Common myeloid progenitor, CD34-positive (primary cell): ENCODE measurements around the gene KIF19.

Experiments used
- CTCF ChIA-PET: fragments of 350-600 bp; sonication (Branson Sonifier 250); formaldehyde crosslinking; loops from one replicate; lab custom pipeline; 2021; ENCODE audit warnings: antibody characterized with exemption; lab: Charles Lee
- POLR2A ChIA-PET: fragments of 350-600 bp; sonication (Branson Sonifier 250); formaldehyde crosslinking; loops from one replicate; lab custom pipeline; 2021; ENCODE audit warnings: antibody characterized with exemption; lab: Charles Lee
- DNase-seq, 3 donors: peaks; one replicate each; pipeline versions ENCODE4 v3.0.0 to v3.0.0-alpha.2; 2013
- H3K27ac ChIP-seq, 2 experiments: 1 replicate in 1 of 2; 2 replicates in 1 of 2; pipeline ENCODE4 v1.7.0; 2013; ENCODE audit warnings: inconsistent platforms in 2 of 2, low read length in 2 of 2, mild to moderate bottlenecking in 2 of 2, low read depth in 1 of 2, moderate library complexity in 1 of 2; ENCODE audit not compliant: severe bottlenecking in 2 of 2, insufficient read depth in 1 of 2, poor library complexity in 1 of 2
- H3K27me3 ChIP-seq, 5 experiments: replicated peaks in 2 of 5; 1 replicate in 3 of 5; 2 replicates in 2 of 5; pipeline versions ENCODE4 v1.6.1 to v1.7.0; 2013; ENCODE audit warnings: low read length in 4 of 5, mild to moderate bottlenecking in 2 of 5, moderate library complexity in 2 of 5, inconsistent platforms in 1 of 5; ENCODE audit not compliant: insufficient read depth in 5 of 5, control insufficient read depth in 4 of 5
- H3K36me3 ChIP-seq, 4 experiments: 1 replicate in 2 of 4; 2 replicates in 2 of 4; pipeline versions ENCODE4 v1.6.1 to v1.7.0; 2013; ENCODE audit warnings: low read length in 3 of 4, control low read depth in 1 of 4, mild to moderate bottlenecking in 1 of 4; ENCODE audit not compliant: control insufficient read depth in 4 of 4, insufficient read depth in 4 of 4
- H3K4me1 ChIP-seq, 4 experiments: 1 replicate in 3 of 4; 2 replicates in 1 of 4; pipeline versions ENCODE4 v1.6.1 to v1.7.1; 2013; ENCODE audit warnings: low read length in 3 of 4, mild to moderate bottlenecking in 3 of 4, control low read depth in 1 of 4, inconsistent platforms in 1 of 4, moderate library complexity in 1 of 4; ENCODE audit not compliant: control insufficient read depth in 4 of 4, insufficient read depth in 4 of 4; ENCODE audit errors: control extremely low read depth in 1 of 4
- H3K4me3 ChIP-seq, 7 experiments: 1 replicate in 4 of 7; 2 replicates in 3 of 7; pipeline versions ENCODE4 v1.5.1 to v1.7.0; 2013; ENCODE audit warnings: mild to moderate bottlenecking in 7 of 7, low read length in 6 of 7, moderate library complexity in 6 of 7, inconsistent platforms in 2 of 7, low read depth in 2 of 7, control low read depth in 1 of 7; ENCODE audit not compliant: insufficient read depth in 4 of 7, control insufficient read depth in 1 of 7; ENCODE audit errors: extremely low read depth in 1 of 7
- H3K9me3 ChIP-seq, 5 experiments: 1 replicate in 4 of 5; 2 replicates in 1 of 5; pipeline versions ENCODE4 v1.6.1 to v1.7.1; 2013; ENCODE audit warnings: low read length in 4 of 5, mild to moderate bottlenecking in 2 of 5, inconsistent platforms in 1 of 5, low read depth in 1 of 5, moderate library complexity in 1 of 5; ENCODE audit not compliant: control insufficient read depth in 4 of 5, insufficient read depth in 2 of 5; ENCODE audit errors: control extremely low read depth in 1 of 5
- WGBS: methylation state at CpG from one replicate; pipeline ENCODE4 v1.1.5; 2013; ENCODE audit not compliant: insufficient coverage; 5-methylcytosine and 5-hydroxymethylcytosine counted together

KIF19 gene

DNA sequence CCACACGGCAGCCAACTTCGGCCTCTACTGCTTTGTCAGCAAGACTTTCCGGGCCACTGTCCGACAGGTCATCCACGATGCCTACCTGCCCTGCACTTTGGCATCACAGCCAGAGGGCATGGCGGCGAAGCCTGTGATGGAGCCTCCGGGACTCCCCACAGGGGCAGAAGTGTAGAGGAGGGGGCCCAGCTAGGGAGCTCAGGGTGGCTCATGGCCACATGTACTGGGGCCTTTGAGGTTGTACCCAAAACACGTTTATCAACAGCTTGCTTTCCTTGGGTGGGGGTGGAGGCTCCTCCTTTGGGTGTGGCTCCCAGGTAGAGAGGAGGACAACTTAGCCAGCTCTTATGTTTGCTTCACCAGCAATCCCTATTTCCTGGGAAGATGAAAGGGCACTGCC lies 46.4 kb downstream of the KIF19 start:
- peaks cover 2 to 17% (median 15%) of the 10 kb centered on the region in 4 experiments for H3K4me1 ChIP-seq
- DNase-seq = no peak
- no peak overlapping the region for H3K4me3 ChIP-seq
- WGBS = 97% methylated on average over 6 of the region's 9 CpGs
- ChIA-PET CTCF (interaction anchor here (1.8 to 3.8 kb wide), 2 partner anchors 83 to 87 kb away, joined by 6 to 21 read pairs; no protein-coding TSS in a partner anchor), POLR2A (interaction anchor here (0.6 kb wide), 1 partner anchor 303 kb away, joined by 3 read pairs; no protein-coding TSS in a partner anchor)
- H3K27me3 ChIP-seq = no peaks in the 10 kb centered on the region
- H3K9me3 ChIP-seq = no peaks in the 10 kb centered on the region
- H3K36me3 ChIP-seq = no peaks in the 10 kb centered on the region
- no peak overlapping the region for H3K27ac ChIP-seq

DNA sequence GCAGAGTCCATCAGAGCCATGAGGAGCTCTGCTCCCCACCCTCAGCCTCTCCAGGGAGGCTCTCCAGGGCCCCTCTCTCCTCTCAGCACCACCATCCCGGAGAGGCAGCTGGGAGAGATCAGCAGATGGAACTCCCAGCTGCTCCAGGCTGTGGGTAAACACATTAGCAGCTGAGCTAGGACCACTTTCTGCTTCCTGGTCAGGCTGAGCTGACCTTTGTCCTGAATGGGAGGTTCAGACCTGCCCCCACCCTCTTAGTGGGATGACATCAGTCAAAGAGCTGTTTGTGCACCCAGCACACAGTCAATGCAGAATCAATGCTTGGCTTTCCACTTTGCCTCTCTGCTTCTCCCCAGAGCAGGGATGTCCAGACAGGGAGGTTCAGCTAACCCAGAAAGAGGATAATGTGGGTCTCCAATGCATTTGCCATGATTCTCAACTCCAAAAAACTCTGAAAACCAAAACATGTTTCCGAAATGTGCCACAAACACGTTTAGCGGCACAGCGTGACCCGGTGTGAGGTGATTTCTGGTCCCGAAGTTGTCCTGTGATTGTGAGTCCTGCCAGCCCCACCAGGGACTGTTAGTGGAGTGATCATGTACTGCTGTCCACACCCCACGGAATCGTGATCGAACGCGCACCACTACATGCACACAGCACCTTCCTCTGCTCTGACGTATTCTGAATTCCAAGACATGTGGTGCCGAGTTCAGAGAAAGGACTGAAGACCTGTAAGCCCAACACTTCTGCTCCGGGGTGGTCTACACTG lies 48.0 kb downstream of the KIF19 start:
- Histone ChIP-seq H3K36me3 (no peaks in the 10 kb centered on the region), H3K4me3 (no peak overlapping the region), H3K27me3 (no peaks in the 10 kb centered on the region), H3K27ac (no peak overlapping the region), H3K4me1 (peaks cover under 1 to 12% (median 9%) of the 10 kb centered on the region in 4 experiments), H3K9me3 (no peaks in the 10 kb centered on the region)
- ChIA-PET POLR2A (no interaction called here), CTCF (interaction anchor here (0.6 to 3.8 kb wide), 15 partner anchors 10 to 158 kb away, joined by 3 to 21 read pairs (median 5); partner anchors contain the start of genes BTBD17 and CD300LB)
- no peak for DNase-seq
- 96% methylated on average over 13 of the region's 15 CpGs for WGBS

DNA sequence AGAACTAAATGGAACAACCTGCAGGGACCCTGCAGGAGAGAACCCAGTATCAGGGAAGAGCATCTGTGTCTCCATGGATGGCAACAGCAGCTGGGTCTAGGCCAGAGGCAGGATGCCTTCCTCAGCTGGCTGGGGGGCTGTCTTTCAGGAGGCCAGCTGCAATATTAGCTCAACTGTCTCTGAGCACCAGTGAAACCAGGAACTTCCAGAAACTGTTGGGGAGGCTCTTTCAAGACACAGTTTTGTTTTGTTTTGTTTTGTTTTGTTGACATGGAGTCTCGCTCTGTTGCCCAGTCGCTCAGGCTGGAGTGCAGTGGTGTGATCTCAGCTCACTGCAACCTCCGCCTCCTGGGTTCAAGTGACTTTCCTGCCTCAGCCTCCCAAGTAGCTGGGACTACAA lies 48.8 kb downstream of the KIF19 start:
- Histone ChIP-seq H3K4me1 (peaks cover 0 to 12% (median 9%) of the 10 kb centered on the region in 4 experiments), H3K4me3 (no peak overlapping the region), H3K36me3 (no peaks in the 10 kb centered on the region), H3K27me3 (no peaks in the 10 kb centered on the region), H3K27ac (no peak overlapping the region), H3K9me3 (no peaks in the 10 kb centered on the region)
- DNase-seq = peak in 2 of 3 donors; percentile 29 to 44
- POLR2A ChIA-PET = no interaction called here
- 97% methylated on average over 3 of the region's 3 CpGs for WGBS
- CTCF ChIA-PET = interaction anchor here (1.1 to 3.8 kb wide), 6 partner anchors 69 to 158 kb away, joined by 4 to 21 read pairs (median 5); partner anchors contain the start of gene CD300LB

DNA sequence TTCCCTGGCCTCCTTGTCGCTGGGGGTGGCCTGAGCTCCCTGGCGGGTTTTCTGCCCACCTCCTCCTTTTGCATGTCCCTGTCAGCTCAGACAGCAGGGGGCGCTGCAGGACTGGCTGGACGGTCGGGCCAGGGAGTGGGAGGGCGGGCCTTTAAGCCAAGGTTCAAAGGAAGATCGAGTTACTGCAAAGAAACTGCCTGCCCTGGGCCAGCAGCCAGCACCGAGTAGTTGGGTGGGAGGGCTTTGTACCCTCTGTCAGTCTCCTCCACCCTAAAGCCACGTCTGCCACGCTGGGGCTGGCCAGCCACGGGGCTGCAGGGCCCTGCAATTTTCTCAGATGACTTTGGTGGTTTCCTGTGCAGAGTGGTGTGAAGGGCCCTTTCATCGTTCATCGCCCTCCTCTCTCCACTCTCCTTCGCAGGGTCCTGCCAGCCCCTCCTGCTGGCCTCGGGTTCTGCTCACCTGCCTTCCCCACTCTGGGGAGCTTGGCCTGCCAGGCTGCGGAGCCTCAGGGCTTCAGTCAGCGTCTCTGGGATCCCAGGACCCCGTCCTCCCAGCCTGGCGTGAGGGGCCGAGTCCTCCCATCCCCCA lies 53.6 kb downstream of the KIF19 start:
- Histone ChIP-seq H3K27me3 (no peaks in the 10 kb centered on the region), H3K4me1 (peaks cover 0 to 21% (median 16%) of the 10 kb centered on the region in 4 experiments), H3K9me3 (no peaks in the 10 kb centered on the region), H3K36me3 (no peaks in the 10 kb centered on the region), H3K4me3 (peak overlapping the region in 4 of 7 experiments; percentile 3 to 58 (median 20)), H3K27ac (no peak overlapping the region)
- 13% methylated on average over 14 of the region's 20 CpGs for WGBS
- ChIA-PET POLR2A (interaction anchor here (0.7 kb wide), 1 partner anchor 153 kb away, joined by 3 read pairs; no protein-coding TSS in a partner anchor), CTCF (interaction anchor here (0.5 to 10.4 kb wide), 29 partner anchors 9 to 357 kb away, joined by 3 to 184 read pairs (median 6); partner anchors contain the start of genes BTBD17, CD300LB and GPR142)
- peak; percentile 85 to 91 (median 90) for DNase-seq

DNA sequence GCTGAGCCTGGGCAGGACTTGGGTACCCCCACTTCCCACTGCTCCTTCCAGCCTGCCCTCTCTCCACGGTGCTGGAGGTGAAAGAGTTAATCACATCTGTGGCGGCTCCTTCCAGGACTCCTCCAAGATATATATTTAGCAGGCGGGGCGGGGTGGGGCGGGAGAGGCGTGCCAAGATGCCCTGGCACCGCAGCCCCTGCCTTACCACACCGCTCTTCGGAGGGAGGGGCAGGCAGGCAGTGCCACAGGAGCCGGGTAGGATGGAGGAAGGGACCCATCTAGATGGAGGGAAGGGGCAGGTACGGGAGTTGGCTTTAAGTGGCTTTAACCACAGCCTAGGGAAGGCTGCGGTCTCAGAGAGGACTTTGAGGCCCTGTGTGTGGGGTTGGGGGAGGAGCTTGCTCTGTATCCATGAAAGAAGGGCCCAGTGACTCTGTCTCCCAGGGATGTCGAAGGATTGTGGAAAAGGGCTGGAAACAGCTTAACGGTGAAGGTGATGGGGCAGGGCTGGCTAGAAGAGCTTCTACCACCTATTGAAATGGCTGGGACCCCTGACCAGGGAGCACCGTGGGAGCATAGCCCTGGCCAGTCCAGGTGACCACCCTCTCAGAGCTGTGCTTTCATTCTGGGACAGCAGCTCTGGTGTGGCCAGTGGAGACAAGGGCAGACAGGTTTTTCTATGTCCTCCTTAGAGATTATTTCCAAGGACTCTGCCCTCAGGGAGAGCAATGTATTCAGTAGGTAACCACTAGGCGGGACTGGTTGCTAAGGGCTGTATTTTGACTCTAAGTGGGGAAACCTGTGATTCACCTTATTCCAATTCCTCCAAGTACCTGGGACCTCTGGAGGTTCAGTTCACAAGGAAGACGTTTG lies 54.3 kb downstream of the KIF19 start:
- no peaks in the 10 kb centered on the region for H3K36me3 ChIP-seq
- DNase-seq = peak; percentile 22 to 54 (median 43)

More for the DNA sequence above, 54.3 kb downstream of the KIF19 start:
- CTCF ChIA-PET = interaction anchor here (0.5 to 10.4 kb wide), 25 partner anchors 8 to 356 kb away, joined by 3 to 184 read pairs (median 7); partner anchors contain the start of genes BTBD17, CD300LB and GPR142
- Histone ChIP-seq H3K27me3 (no peaks in the 10 kb centered on the region), H3K4me1 (peaks cover 0 to 21% (median 16%) of the 10 kb centered on the region in 4 experiments), H3K4me3 (peak overlapping the region in 3 of 7 experiments; percentile 3 to 58 (median 32)), H3K9me3 (no peaks in the 10 kb centered on the region), H3K27ac (no peak overlapping the region)
- WGBS = 46% methylated on average over 8 of the region's 17 CpGs
- POLR2A ChIA-PET = interaction anchor here (0.7 kb wide), 1 partner anchor 24 kb away, joined by 3 read pairs; no protein-coding TSS in a partner anchor
